SK-N-SH (cell line): ENCODE results near the gene PCNX3. TPM values are rescaled to one million over a fixed set of nuclear protein-coding genes. Genes with fewer than 3 reads are reported as not detected.

ENCODE experiments used
- CTCF ChIA-PET: fragments of 300-600, 350-600 bp; formaldehyde crosslinking; extraction: SDS; loops from one replicate; lab custom pipeline; 2021; lab: Yijun Ruan, JAX
- POLR2A ChIA-PET: fragments of 350-600 bp; sonication (Branson Sonifier 250); formaldehyde crosslinking; extraction: SDS; loops from one replicate; lab custom pipeline; 2020; ENCODE audit warnings: antibody characterized with exemption, inconsistent platforms; lab: Yijun Ruan, JAX
- DNase-seq: peaks from one replicate; pipeline ENCODE4 v3.0.0; 2012
- H2AFZ ChIP-seq: fragments of 200-600 bp; sonication (generic); 2 replicates; pipeline ENCODE4 v1.8.1; 2016; ENCODE audit warnings: antibody characterized with exemption, mild to moderate bottlenecking, low read depth
- H3F3A ChIP-seq: fragments of 200-600 bp; sonication (generic); replicated peaks from 2 replicates; pipeline ENCODE3; 2016; ENCODE audit warnings: antibody characterized with exemption, mild to moderate bottlenecking; ENCODE audit not compliant: insufficient read depth
- H3K27ac ChIP-seq, 2 experiments: fragments of 200-500 bp in 1 of 2; fragments of 200-600 bp in 1 of 2; sonication (Bioruptor generic) in 1 of 2; sonication (generic), shearing (Covaris generic) in 1 of 2; 2 replicates each; pipeline versions ENCODE4 v1.5.1 to v1.6.1; 2014 to 2016; ENCODE audit warnings: low read depth in 2 of 2, inconsistent platforms in 1 of 2, low read length in 1 of 2, mild to moderate bottlenecking in 1 of 2, mixed read lengths in 1 of 2
- H3K27me3 ChIP-seq: fragments of 200-600 bp; sonication (generic), shearing (Covaris generic); 2 replicates; pipeline ENCODE4 v1.6.1; 2016; ENCODE audit warnings: mixed run types; ENCODE audit not compliant: insufficient read depth
- H3K36me3 ChIP-seq, 2 experiments: fragments of 200-500 bp in 1 of 2; fragments of 200-600 bp in 1 of 2; sonication (Bioruptor generic) in 1 of 2; sonication (generic) in 1 of 2; replicated peaks in 1 of 2; 2 replicates each; pipeline versions ENCODE3 to v1.5.1; 2014 to 2016; ENCODE audit warnings: low read length in 1 of 2, mild to moderate bottlenecking in 1 of 2; ENCODE audit not compliant: insufficient read depth in 2 of 2, control insufficient read depth in 1 of 2
- H3K4me1 ChIP-seq, 2 experiments: fragments of 200-500 bp in 1 of 2; fragments of 200-600 bp in 1 of 2; sonication (Bioruptor generic) in 1 of 2; sonication (generic), shearing (Covaris generic) in 1 of 2; 2 replicates each; pipeline versions ENCODE4 v1.5.1 to v1.6.1; 2014 to 2016; ENCODE audit warnings: low read depth in 1 of 2, low read length in 1 of 2, mixed run types in 1 of 2; ENCODE audit not compliant: insufficient read depth in 2 of 2, control insufficient read depth in 1 of 2
- H3K4me2 ChIP-seq: fragments of 200-600 bp; sonication (generic), shearing (Covaris generic); 2 replicates; pipeline ENCODE4 v1.6.1; 2017; ENCODE audit warnings: mixed run types
- H3K4me3 ChIP-seq, 2 experiments: fragments of 200-500 bp in 1 of 2; fragments of 200-600 bp in 1 of 2; sonication (Bioruptor generic) in 1 of 2; sonication (generic), shearing (Covaris generic) in 1 of 2; 2 replicates each; pipeline versions ENCODE4 v1.5.1 to v1.8.1; 2014 to 2016; ENCODE audit warnings: low read depth in 2 of 2, inconsistent platforms in 1 of 2, low read length in 1 of 2, mild to moderate bottlenecking in 1 of 2, mixed read lengths in 1 of 2, moderate library complexity in 1 of 2
- H3K79me2 ChIP-seq: fragments of 200-600 bp; sonication (generic); 2 replicates; pipeline ENCODE4 v1.8.1; 2017; ENCODE audit warnings: mild to moderate bottlenecking; ENCODE audit not compliant: insufficient read depth
- H3K9ac ChIP-seq: fragments of 200-600 bp; sonication (generic); 2 replicates; pipeline ENCODE4 v1.6.1; 2017; ENCODE audit warnings: mixed run types
- H3K9me2 ChIP-seq: fragments of 200-600 bp; sonication (generic); 2 replicates; pipeline ENCODE4 v1.6.1; 2017; ENCODE audit warnings: mixed run types
- H3K9me3 ChIP-seq: fragments of 200-600 bp; sonication (generic); 2 replicates; pipeline ENCODE4 v1.6.1; 2017; ENCODE audit warnings: mixed run types, mild to moderate bottlenecking, moderate library complexity
- H4K20me1 ChIP-seq: fragments of 200-600 bp; sonication (generic); 2 replicates; pipeline ENCODE4 v1.6.1; 2017; ENCODE audit warnings: mild to moderate bottlenecking, mixed run types; ENCODE audit not compliant: insufficient read depth
- EZH2phosphoT487 ChIP-seq: fragments of 200-600 bp; sonication (generic); IDR thresholded peaks from 2 replicates; pipeline ENCODE4 v1.6.1; 2017; ENCODE audit warnings: low read depth, mixed run types, mild to moderate bottlenecking, antibody characterized with exemption, moderate library complexity, borderline replicate concordance
- FOXJ3 ChIP-seq: sonication (generic); formaldehyde crosslinking; IDR thresholded peaks from 2 replicates; pipeline ENCODE4 v1.5.1; 2020; ENCODE audit warnings: mild to moderate bottlenecking, missing genetic modification reagents
- MEF2A ChIP-seq: IDR thresholded peaks from 2 replicates; pipeline ENCODE4 v1.4.0; 2012; ENCODE audit warnings: low read depth, borderline replicate concordance
- NFIC ChIP-seq: IDR thresholded peaks from 2 replicates; pipeline ENCODE4 v1.4.0; 2012; ENCODE audit warnings: borderline replicate concordance
- RCOR1 ChIP-seq: fragments of 150-350 bp; IDR thresholded peaks from 2 replicates; pipeline ENCODE4 v1.6.1; 2017; ENCODE audit warnings: antibody characterized with exemption, low read length
- RXRA ChIP-seq: IDR thresholded peaks from 2 replicates; pipeline ENCODE4 v1.4.0; 2012; ENCODE audit warnings: low read depth, mild to moderate bottlenecking, borderline replicate concordance
- SMC3 ChIP-seq: IDR thresholded peaks from 2 replicates; pipeline ENCODE4 v1.6.1; 2012; ENCODE audit warnings: low read depth, low read length, improper control_type of control experiment
- TAF1 ChIP-seq: IDR thresholded peaks from 2 replicates; pipeline ENCODE4 v1.6.1; 2012; ENCODE audit warnings: low read depth, mild to moderate bottlenecking, low read length, moderate library complexity, borderline replicate concordance
- TCF12 ChIP-seq: IDR thresholded peaks from 2 replicates; pipeline ENCODE4 v1.4.0; 2012
- WGBS: methylation state at CpG from one replicate; pipeline ENCODE4 v1.1.6; 2017; ENCODE audit warnings: low lambda C conversion rate; 5-methylcytosine and 5-hydroxymethylcytosine counted together
- polyA plus RNA-seq, 3 experiments: library from polyadenylated mRNA; depleted of rRNA; stranded (reverse); fragments of >200 nt; gene quantifications; 2 replicates each; pipeline ENCODE4 v1.2.3, GENCODE V29; 2012
- TF ChIP-seq, protein P1 (sequence below): IDR thresholded peaks from 2 replicates; pipeline ENCODE4 v1.6.1; 2012; ENCODE audit warnings: mild to moderate bottlenecking, low read depth, low read length, moderate library complexity
- TF ChIP-seq, protein P2 (sequence below): IDR thresholded peaks from 2 replicates; pipeline ENCODE4 v1.4.0; 2012; ENCODE audit warnings: low read depth, borderline replicate concordance
- TF ChIP-seq, protein P3 (sequence below): fragments of 150-350 bp; IDR thresholded peaks from 2 replicates; pipeline ENCODE4 v1.6.1; 2017; ENCODE audit warnings: antibody characterized with exemption, low read length, low read depth, borderline replicate concordance
- TF ChIP-seq, protein P4 (sequence below): IDR thresholded peaks from 2 replicates; pipeline ENCODE4 v1.4.0; 2012; ENCODE audit warnings: low read depth
- TF ChIP-seq, protein P5 (sequence below): IDR thresholded peaks from 2 replicates; pipeline ENCODE4 v1.4.0; 2012; ENCODE audit warnings: low read depth, borderline replicate concordance

The PCNX3 gene
- polyA plus RNA-seq, 1 of the 3 experiments (the other 2 are of a cell fraction): 33.7 TPM

DNA sequence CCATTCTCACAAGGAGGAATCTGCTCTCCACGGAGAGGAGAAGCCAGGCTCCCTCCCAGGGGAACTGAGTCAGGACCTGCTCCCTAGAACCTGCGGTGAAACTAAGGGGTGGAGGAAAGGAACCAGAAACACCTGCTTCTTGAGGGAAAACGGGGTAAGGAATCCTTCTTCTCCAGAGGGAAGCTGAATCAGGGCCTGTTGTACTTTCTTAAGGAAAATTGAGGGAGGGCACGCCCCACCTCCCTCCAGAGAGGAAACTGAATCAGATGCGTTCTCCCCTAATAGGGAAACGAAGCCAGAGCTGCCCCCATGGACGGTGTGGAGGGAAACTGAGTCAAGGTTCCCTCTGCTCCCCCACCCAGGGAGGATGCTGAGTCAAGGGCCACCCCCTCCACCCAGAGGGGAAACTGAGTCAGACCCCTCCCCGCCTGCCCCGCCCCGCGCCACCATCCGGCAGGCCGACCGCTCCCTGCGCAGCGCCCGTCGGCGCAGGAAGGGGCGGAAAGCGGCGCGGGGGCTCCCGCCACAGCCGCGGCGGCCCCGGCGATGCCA lies 46.7 kb downstream of the PCNX3 start (continued):
- TF ChIP-seq, protein P1, sequence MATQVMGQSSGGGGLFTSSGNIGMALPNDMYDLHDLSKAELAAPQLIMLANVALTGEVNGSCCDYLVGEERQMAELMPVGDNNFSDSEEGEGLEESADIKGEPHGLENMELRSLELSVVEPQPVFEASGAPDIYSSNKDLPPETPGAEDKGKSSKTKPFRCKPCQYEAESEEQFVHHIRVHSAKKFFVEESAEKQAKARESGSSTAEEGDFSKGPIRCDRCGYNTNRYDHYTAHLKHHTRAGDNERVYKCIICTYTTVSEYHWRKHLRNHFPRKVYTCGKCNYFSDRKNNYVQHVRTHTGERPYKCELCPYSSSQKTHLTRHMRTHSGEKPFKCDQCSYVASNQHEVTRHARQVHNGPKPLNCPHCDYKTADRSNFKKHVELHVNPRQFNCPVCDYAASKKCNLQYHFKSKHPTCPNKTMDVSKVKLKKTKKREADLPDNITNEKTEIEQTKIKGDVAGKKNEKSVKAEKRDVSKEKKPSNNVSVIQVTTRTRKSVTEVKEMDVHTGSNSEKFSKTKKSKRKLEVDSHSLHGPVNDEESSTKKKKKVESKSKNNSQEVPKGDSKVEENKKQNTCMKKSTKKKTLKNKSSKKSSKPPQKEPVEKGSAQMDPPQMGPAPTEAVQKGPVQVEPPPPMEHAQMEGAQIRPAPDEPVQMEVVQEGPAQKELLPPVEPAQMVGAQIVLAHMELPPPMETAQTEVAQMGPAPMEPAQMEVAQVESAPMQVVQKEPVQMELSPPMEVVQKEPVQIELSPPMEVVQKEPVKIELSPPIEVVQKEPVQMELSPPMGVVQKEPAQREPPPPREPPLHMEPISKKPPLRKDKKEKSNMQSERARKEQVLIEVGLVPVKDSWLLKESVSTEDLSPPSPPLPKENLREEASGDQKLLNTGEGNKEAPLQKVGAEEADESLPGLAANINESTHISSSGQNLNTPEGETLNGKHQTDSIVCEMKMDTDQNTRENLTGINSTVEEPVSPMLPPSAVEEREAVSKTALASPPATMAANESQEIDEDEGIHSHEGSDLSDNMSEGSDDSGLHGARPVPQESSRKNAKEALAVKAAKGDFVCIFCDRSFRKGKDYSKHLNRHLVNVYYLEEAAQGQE: no peak
- TF ChIP-seq, all 33 proteins: peak for 0

DNA sequence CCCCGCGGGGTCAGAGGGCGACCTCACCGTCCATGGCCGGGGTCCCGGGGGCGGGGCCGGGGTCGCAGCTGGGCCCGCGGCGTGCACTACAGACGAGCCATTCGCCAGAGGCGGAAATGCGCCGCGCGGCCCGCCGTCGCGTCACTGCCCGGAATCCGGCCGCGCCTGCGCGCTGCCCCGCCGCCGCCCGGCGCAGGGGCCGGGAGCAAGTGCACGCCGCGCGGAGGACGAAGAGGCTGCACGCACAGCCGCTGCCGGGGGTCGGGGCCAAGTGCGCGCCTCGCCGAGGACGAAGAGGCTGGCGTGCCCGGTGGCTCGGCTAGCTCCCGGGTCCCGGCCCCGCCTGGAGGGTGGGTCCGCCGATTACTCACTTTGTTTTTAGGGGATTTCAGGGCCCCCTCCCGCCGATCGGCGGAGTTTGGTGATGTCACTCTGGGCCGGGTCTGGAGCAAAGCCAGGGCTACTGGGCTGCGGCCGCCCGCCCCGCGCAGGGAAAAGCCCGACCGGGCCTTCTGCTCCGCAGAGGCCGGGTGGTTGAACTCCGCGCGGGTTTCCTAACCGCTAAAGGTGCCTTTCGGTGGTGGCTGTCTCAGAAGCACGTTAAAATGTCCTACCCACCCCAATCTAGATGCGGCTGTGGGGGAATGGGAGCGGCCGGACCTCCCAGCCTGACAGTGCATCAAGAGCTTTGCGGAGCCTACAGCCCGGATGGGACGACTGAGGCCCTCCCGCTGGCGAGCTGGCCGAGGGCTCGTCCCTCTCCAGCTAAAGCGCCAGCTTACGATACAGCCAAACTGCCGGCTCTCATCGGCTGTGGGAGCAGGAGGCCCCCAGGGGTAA lies 47.4 kb downstream of the PCNX3 start, which contains the start of gene RELA:
Gene RELA, minus strand, starts transcription at position 118 of the 840 bp plus-strand sequence. Its CDS starts 84 bp downstream, at position 34.
- Histone ChIP-seq H3K36me3 (peaks cover 29 to 31% of the 10 kb centered on the region in 2 experiments), H3K9ac (peak within 1 kb of the TSS; percentile 95), H3K9me2 (no peaks in the 10 kb centered on the region), H3K27ac (peak within 1 kb of the TSS; percentile 95 to 97), H3F3A (peaks cover 14% of the 10 kb centered on the region), H3K79me2 (peaks cover 39% of the 10 kb centered on the region), H3K4me2 (peak within 1 kb of the TSS; percentile 98), H3K4me3 (peak within 1 kb of the TSS; percentile 83 to 90), H3K27me3 (no peaks in the 10 kb centered on the region), H3K9me3 (no peaks in the 10 kb centered on the region), H4K20me1 (0 out of 2 replicates have a peak, but pooled peaks cover 7% of the 10 kb centered on the region), H2AFZ (peak within 1 kb of the TSS; percentile 96), H3K4me1 (peaks cover 9% of the 10 kb centered on the region in 2 experiments; a peak in 3 of 4 replicates)
- peak; percentile 98 for DNase-seq
- ChIA-PET CTCF (interaction anchor here (0.8 to 2.3 kb wide), 10 partner anchors 10 to 325 kb away, joined by 3 to 13 read pairs (median 4); partner anchors contain the start of genes CCDC85B, KAT5 and SIPA1), POLR2A (interaction anchor here (0.7 to 2.0 kb wide), 7 partner anchors 10 to 227 kb away, joined by 3 to 24 read pairs (median 3); partner anchors contain the start of genes CCDC85B, CFL1, KAT5 and RNASEH2C)
- WGBS: 0% methylated on average over 12 of the region's 91 CpGs
- TF ChIP-seq SMC3 (no peak), NFIC (peak; percentile 90), FOXJ3 (no peak), RXRA (no peak), RCOR1 (no peak), EZH2phosphoT487 (no peak), MEF2A (no peak), TAF1 (peak; percentile 25; the same call in 1 of the 2 replicates), TCF12 (peak; percentile 42; the same call in 1 of the 2 replicates)
- TF ChIP-seq, protein P2, sequence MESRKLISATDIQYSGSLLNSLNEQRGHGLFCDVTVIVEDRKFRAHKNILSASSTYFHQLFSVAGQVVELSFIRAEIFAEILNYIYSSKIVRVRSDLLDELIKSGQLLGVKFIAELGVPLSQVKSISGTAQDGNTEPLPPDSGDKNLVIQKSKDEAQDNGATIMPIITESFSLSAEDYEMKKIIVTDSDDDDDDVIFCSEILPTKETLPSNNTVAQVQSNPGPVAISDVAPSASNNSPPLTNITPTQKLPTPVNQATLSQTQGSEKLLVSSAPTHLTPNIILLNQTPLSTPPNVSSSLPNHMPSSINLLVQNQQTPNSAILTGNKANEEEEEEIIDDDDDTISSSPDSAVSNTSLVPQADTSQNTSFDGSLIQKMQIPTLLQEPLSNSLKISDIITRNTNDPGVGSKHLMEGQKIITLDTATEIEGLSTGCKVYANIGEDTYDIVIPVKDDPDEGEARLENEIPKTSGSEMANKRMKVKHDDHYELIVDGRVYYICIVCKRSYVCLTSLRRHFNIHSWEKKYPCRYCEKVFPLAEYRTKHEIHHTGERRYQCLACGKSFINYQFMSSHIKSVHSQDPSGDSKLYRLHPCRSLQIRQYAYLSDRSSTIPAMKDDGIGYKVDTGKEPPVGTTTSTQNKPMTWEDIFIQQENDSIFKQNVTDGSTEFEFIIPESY: no peak
- TF ChIP-seq, protein P3, sequence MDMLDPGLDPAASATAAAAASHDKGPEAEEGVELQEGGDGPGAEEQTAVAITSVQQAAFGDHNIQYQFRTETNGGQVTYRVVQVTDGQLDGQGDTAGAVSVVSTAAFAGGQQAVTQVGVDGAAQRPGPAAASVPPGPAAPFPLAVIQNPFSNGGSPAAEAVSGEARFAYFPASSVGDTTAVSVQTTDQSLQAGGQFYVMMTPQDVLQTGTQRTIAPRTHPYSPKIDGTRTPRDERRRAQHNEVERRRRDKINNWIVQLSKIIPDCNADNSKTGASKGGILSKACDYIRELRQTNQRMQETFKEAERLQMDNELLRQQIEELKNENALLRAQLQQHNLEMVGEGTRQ: no peak
- TF ChIP-seq, protein P4, sequence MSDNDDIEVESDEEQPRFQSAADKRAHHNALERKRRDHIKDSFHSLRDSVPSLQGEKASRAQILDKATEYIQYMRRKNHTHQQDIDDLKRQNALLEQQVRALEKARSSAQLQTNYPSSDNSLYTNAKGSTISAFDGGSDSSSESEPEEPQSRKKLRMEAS: peak; percentile 27; the same call in 1 of the 2 replicates
- TF ChIP-seq, protein P5, sequence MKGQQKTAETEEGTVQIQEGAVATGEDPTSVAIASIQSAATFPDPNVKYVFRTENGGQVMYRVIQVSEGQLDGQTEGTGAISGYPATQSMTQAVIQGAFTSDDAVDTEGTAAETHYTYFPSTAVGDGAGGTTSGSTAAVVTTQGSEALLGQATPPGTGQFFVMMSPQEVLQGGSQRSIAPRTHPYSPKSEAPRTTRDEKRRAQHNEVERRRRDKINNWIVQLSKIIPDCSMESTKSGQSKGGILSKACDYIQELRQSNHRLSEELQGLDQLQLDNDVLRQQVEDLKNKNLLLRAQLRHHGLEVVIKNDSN: no peak
- TF ChIP-seq, protein P1: no peak
